Epithelial cell of proximal tubule (primary cell): ENCODE data around the gene DSC2. TPM values are rescaled to one million over a fixed set of nuclear protein-coding genes. Genes with fewer than 3 reads are reported as not detected.

Experiments used
- DNase-seq: peaks from one replicate; pipeline ENCODE4 v3.0.0-alpha.2; 2011; ENCODE audit warnings: low read depth
- H3K4me3 ChIP-seq: 2 replicates; pipeline ENCODE4 v1.5.1; 2011; ENCODE audit warnings: low read depth, mild to moderate bottlenecking, low read length
- total RNA-seq: library from RNA; depleted of rRNA; stranded (reverse); fragments of >200 nt; gene quantifications from 2 replicates; pipeline ENCODE4 v1.2.3, GENCODE V29; 2015
- TF ChIP-seq, protein P1 (sequence below): conservative IDR thresholded peaks from 2 replicates; pipeline ENCODE4 v1.5.1; 2012; ENCODE audit warnings: low read depth, mild to moderate bottlenecking, low read length

Gene DSC2
- total RNA-seq, 1 donor from 2014 or later, result 19.6 TPM

DNA sequence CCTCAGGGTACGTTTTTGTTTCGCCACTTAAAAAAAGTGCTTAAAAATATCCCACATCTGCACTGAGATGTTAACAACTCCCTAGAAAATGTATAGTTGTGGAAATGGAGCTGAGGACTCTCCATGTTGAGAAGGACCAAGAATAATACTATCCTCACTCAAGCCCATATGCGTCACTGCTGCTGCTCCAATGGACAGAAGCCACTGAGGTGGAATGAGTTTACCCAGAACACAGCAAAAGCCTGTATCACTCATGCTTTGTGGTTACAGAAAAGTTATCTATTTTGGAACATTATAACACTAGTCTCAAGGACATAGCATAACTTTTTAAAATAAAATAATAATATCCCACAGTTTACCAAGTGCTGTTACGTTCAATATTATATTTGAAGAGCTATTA, 91.6 kb downstream of the DSC2 start:
- DNase-seq, result no peak
- TF ChIP-seq, protein P1, sequence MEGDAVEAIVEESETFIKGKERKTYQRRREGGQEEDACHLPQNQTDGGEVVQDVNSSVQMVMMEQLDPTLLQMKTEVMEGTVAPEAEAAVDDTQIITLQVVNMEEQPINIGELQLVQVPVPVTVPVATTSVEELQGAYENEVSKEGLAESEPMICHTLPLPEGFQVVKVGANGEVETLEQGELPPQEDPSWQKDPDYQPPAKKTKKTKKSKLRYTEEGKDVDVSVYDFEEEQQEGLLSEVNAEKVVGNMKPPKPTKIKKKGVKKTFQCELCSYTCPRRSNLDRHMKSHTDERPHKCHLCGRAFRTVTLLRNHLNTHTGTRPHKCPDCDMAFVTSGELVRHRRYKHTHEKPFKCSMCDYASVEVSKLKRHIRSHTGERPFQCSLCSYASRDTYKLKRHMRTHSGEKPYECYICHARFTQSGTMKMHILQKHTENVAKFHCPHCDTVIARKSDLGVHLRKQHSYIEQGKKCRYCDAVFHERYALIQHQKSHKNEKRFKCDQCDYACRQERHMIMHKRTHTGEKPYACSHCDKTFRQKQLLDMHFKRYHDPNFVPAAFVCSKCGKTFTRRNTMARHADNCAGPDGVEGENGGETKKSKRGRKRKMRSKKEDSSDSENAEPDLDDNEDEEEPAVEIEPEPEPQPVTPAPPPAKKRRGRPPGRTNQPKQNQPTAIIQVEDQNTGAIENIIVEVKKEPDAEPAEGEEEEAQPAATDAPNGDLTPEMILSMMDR, result no peak

More for the DNA sequence above, 91.6 kb downstream of the DSC2 start:
- no peak overlapping the region for H3K4me3 ChIP-seq

Other genes with a start within 250 kb of the DSC2 start
- gene DSC3, start 59.7 kb downstream of the DSC2 start, total RNA-seq, result 0.14 and 0.75 TPM in 2 replicates
- gene DSC1, start 60.4 kb upstream of the DSC2 start, total RNA-seq, result not detected in 2 replicates
- not detected in 2 replicates for gene DSG1, start 215.7 kb upstream of the DSC2 start, total RNA-seq